IMR-90 (cell line): ENCODE measurements around the gene CFAP45.

Experiments
- CEBPB ChIP-seq: IDR thresholded peaks from 2 replicates; pipeline ENCODE4 v1.6.1; 2012; ENCODE audit warnings: low read depth, low read length, improper control_type of control experiment
- CTCF ChIP-seq: conservative IDR thresholded peaks from 2 replicates; pipeline ENCODE4 v1.5.1; 2012; ENCODE audit warnings: mild to moderate bottlenecking, low read depth, low read length, improper control_type of control experiment
- MAFK ChIP-seq: IDR thresholded peaks from 2 replicates; pipeline ENCODE4 v1.6.1; 2012; ENCODE audit warnings: low read depth, low read length, improper control_type of control experiment
- MAZ ChIP-seq: IDR thresholded peaks from 2 replicates; pipeline ENCODE4 v1.6.1; 2012; ENCODE audit warnings: low read depth, mild to moderate bottlenecking, low read length, improper control_type of control experiment, moderate library complexity, borderline replicate concordance
- MXI1 ChIP-seq: IDR thresholded peaks from 2 replicates; pipeline ENCODE4 v1.6.1; 2012; ENCODE audit warnings: low read depth, mild to moderate bottlenecking, low read length, moderate library complexity, borderline replicate concordance
- POLR2A ChIP-seq: IDR thresholded peaks from 2 replicates; pipeline ENCODE4 v1.6.1; 2012; ENCODE audit warnings: mild to moderate bottlenecking, low read depth, low read length
- RAD21 ChIP-seq: IDR thresholded peaks from 2 replicates; pipeline ENCODE4 v1.6.1; 2012; ENCODE audit warnings: low read length, improper control_type of control experiment
- RCOR1 ChIP-seq: IDR thresholded peaks from 2 replicates; pipeline ENCODE4 v1.6.1; 2012; ENCODE audit warnings: mild to moderate bottlenecking, low read length, improper control_type of control experiment; ENCODE audit not compliant: insufficient replicate concordance
- RFX5 ChIP-seq: IDR thresholded peaks from 2 replicates; pipeline ENCODE4 v1.8.0; 2012; ENCODE audit warnings: low read depth, mild to moderate bottlenecking, low read length, moderate library complexity
- SMC3 ChIP-seq: fragments of 150-350 bp; IDR thresholded peaks from 2 replicates; pipeline ENCODE4 v1.6.1; 2016; ENCODE audit warnings: low read depth, mild to moderate bottlenecking, antibody characterized with exemption, low read length, moderate library complexity
- TF ChIP-seq, protein P1 (sequence below): fragments of 150-350 bp; IDR thresholded peaks from 2 replicates; pipeline ENCODE4 v1.6.1; 2017; ENCODE audit warnings: mild to moderate bottlenecking, antibody characterized with exemption, low read length, low read depth
- TF ChIP-seq, protein P2 (sequence below): fragments of 150-350 bp; IDR thresholded peaks from 2 replicates; pipeline ENCODE4 v1.6.1; 2016; ENCODE audit warnings: low read depth, mild to moderate bottlenecking, low read length, moderate library complexity, borderline replicate concordance

GRCh38 chr1:159946242-159947187 is 46.5 kb upstream of the CFAP45 start:
- TF ChIP-seq CTCF: no peak
- no peak for TF ChIP-seq RFX5
- TF ChIP-seq, protein P1, sequence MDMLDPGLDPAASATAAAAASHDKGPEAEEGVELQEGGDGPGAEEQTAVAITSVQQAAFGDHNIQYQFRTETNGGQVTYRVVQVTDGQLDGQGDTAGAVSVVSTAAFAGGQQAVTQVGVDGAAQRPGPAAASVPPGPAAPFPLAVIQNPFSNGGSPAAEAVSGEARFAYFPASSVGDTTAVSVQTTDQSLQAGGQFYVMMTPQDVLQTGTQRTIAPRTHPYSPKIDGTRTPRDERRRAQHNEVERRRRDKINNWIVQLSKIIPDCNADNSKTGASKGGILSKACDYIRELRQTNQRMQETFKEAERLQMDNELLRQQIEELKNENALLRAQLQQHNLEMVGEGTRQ: no peak
- no peak for TF ChIP-seq SMC3
- no peak for TF ChIP-seq POLR2A
- no peak for TF ChIP-seq MAZ
- TF ChIP-seq, protein P2, sequence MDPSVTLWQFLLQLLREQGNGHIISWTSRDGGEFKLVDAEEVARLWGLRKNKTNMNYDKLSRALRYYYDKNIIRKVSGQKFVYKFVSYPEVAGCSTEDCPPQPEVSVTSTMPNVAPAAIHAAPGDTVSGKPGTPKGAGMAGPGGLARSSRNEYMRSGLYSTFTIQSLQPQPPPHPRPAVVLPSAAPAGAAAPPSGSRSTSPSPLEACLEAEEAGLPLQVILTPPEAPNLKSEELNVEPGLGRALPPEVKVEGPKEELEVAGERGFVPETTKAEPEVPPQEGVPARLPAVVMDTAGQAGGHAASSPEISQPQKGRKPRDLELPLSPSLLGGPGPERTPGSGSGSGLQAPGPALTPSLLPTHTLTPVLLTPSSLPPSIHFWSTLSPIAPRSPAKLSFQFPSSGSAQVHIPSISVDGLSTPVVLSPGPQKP: no peak
- no peak for TF ChIP-seq RAD21
- no peak for TF ChIP-seq MAFK
- TF ChIP-seq MXI1: no peak
- TF ChIP-seq RCOR1: no peak
- TF ChIP-seq CEBPB: no peak
